ENCODE data around the gene DLX2. TPM values are rescaled to one million over a fixed set of nuclear protein-coding genes. Genes with fewer than 3 reads are reported as not detected.

DLX2 gene
- total and polyA plus RNA-seq, 10 of the 15 experiments (the other 5 are each of a cell fraction or from before 2014, with no cell fraction given): 0.03 TPM; not detected in 9

- H3K9ac ChIP-seq (ENCODE audit: control insufficient read depth, insufficient read depth, low read length): no peak overlapping the region
- no peaks in the 10 kb centered on the region for H3K36me3 ChIP-seq (ENCODE audit: control insufficient read depth in 2 of 2, insufficient read depth in 2 of 2, low read length in 1 of 2)
- SMC1A ChIA-PET (ENCODE audit: uncharacterized antibody, unreplicated experiment): interaction anchor here (1.0 to 1.4 kb wide), 2 partner anchors 12 to 34 kb away, joined by 3 to 4 read pairs; no protein-coding TSS in a partner anchor
- peaks cover 17% of the 10 kb centered on the region for H3K4me1 ChIP-seq (ENCODE audit: control insufficient read depth, insufficient read depth, low read length)
- H3K9me3 ChIP-seq (replicated peaks; ENCODE audit: control insufficient read depth, insufficient read depth, low read length): no peaks in the 10 kb centered on the region; the same call in 2 of the 3 replicates
- POLR2A ChIA-PET: no interaction called here
- H3K4me3 ChIP-seq: peak overlapping the region; percentile 69
- TF ChIP-seq POU2F2 (IDR thresholded peaks at IDR 0.05; ENCODE audit: borderline replicate concordance, low read depth, low read length) (peak; percentile 98), CEBPB (IDR thresholded peaks at IDR 0.05; ENCODE audit: borderline replicate concordance in 1 of 2, low read depth in 2 of 2, low read length in 2 of 2) (0 out of 4 replicates have a peak, but pooled peaks of 1 of the 2 experiments have one; percentile 8), RB1 (IDR thresholded peaks at IDR 0.05; ENCODE audit: borderline replicate concordance) (0 out of 2 replicates have a peak, but pooled peaks have one; percentile 31), SIX5 (IDR thresholded peaks at IDR 0.05; ENCODE audit: low read depth, low read length, severe bottlenecking) (no peak), SP1 (IDR thresholded peaks at IDR 0.05; ENCODE audit: low read depth, low read length) (peak; percentile 39), IKZF1 (conservative IDR thresholded peaks at IDR 0.05) (0 out of 2 replicates have a peak, but pooled peaks have one; percentile 12), POLR2A (IDR thresholded peaks at IDR 0.05; ENCODE audit: low read depth, low read length) (peak; percentile 52; the same call in 1 of the 2 replicates), LARP7 (IDR thresholded peaks at IDR 0.05) (0 out of 2 replicates have a peak, but pooled peaks have one; percentile 37), RAD51 (IDR thresholded peaks at IDR 0.05) (no peak)
- CTCF ChIA-PET: interaction anchor here (0.9 to 1.0 kb wide), 3 partner anchors 12 to 377 kb away, joined by 3 read pairs; no protein-coding TSS in a partner anchor
- RAD21 ChIA-PET (ENCODE audit: unreplicated experiment): no interaction called here
- intact Hi-C loops (cut with micrococcal nuclease; ENCODE audit: unreplicated experiment) (loop anchor here (5.0 kb wide), 1 partner anchor 88 kb away; the partner anchor contains the start of gene METAP1D), in situ Hi-C loops (cut with MboI) (no loop called here)
- H4K20me1 ChIP-seq (ENCODE audit: control insufficient read depth, insufficient read depth): peaks cover 7% of the 10 kb centered on the region
- H3K27ac ChIP-seq (ENCODE audit: control insufficient read depth, insufficient read depth): no peak overlapping the region
- 5% methylated on average over 61 of the region's 76 CpGs for WGBS (ENCODE audit: insufficient coverage, insufficient replicate concordance, low lambda C conversion rate, missing lambda C conversion rate)
- ATAC-seq: peak; percentile 89
- peak overlapping the region; percentile 80 for H2AFZ ChIP-seq (ENCODE audit: control insufficient read depth, low read depth, low read length)
- no peak for DNase-seq (ENCODE audit: low read depth, low spot score)
- peaks cover 46 to 68% of the 10 kb centered on the region in 2 experiments for H3K27me3 ChIP-seq (replicated peaks in 1 of 2; ENCODE audit: control insufficient read depth in 2 of 2, insufficient read depth in 2 of 2, low read length in 1 of 2)
- FAIRE-seq: peak; percentile 84
- H3K4me2 ChIP-seq (ENCODE audit: control insufficient read depth, insufficient read depth): peak overlapping the region; percentile 97
- BruUV-seq (replicated peaks): no TSS peak
- H3K79me2 ChIP-seq (ENCODE audit: control insufficient read depth, insufficient read depth, low read length): no peaks in the 10 kb centered on the region
Measured at GRCh38 chr2:172084645-172085459, 17.8 kb downstream of the DLX2 start.
